Measurements from ENCODE around the gene LRP5.

Gene LRP5

GRCh38 chr11:68312117-68312779 lies at the start of gene LRP5:
Gene LRP5, plus strand, starts transcription at chr11:68312591. Its CDS starts 124 bp downstream, at chr11:68312715.
- TF ChIP-seq ZNF274 (IDR thresholded peaks at IDR 0.05; ENCODE audit: low read depth, low read length) = no peak
- peak within 1 kb of the TSS; percentile 77 for H3K4me3 ChIP-seq (ENCODE audit: low read length)

GRCh38 chr11:68263444-68264035 lies 48.9 kb upstream of the LRP5 start:
- no peak for TF ChIP-seq ZNF274 (IDR thresholded peaks at IDR 0.05; ENCODE audit: low read depth, low read length)
- no peak overlapping the region for H3K4me3 ChIP-seq (ENCODE audit: low read length)

DNA sequence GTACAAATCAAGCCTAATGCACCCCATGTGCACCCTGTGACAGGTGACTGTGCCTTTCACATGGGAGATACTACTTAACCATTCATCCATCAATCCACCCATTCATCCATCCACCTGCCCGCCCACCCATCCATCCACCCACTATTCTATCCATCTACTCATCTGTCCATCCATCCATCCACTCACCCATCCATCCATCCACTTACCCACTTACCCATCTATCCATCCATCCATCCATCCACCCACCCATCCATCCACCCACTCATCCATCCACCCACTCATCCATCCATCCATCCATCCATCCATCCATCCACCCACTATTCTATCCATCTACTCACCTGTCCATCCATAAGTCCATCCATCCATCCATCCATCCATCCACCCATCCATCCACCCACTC lies 48.1 kb upstream of the LRP5 start:
- no peak for TF ChIP-seq ZNF274 (IDR thresholded peaks at IDR 0.05; ENCODE audit: low read depth, low read length)

DNA sequence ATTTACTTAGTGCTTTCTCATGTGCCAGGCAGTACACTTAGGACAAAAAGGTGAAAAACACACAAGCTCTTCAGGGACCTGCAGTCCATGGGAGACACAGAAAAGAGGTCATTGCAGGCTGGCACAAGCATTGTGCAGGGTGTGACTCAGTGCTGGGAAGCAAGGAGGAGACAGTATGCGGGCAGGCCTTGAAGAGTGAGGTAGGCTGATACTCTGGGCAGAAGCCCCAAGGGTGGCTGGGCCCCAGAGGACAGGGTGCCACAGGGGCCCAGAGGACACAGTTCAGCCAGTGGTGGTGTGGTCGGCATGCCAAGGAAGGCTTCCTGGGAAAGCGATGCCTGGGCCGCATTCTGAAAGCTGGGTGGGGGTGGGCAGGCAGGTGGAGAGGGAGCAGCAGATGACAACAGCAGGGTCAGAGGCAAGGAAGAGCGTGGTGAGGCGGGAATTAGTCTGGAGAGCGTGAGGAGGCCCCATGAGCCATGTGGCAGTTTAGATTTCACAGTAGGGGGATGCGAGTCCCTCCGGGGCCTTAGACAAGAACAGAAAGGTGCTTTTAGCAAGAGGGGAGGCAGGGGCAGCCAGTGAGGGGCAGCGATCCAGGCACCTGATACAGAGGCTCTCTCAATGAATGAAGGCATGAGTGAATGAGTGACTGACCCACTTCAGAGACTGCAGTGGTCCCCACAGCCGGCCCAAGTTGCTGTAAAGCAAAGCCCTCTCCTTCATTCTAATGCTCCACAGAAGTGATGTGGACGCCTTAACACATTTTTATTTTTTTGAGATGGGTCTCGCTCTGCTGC lies 47.5 kb upstream of the LRP5 start:
- H3K4me3 ChIP-seq (ENCODE audit: low read length) = no peak overlapping the region
- TF ChIP-seq ZNF274 (IDR thresholded peaks at IDR 0.05; ENCODE audit: low read depth, low read length) = no peak

More for the DNA sequence above, 48.1 kb upstream of the LRP5 start:
- H3K4me3 ChIP-seq (ENCODE audit: low read length) = no peak overlapping the region

- H3K4me3 ChIP-seq (ENCODE audit: low read length) = peak overlapping the region; percentile 33; the same call in 1 of the 2 replicates
- TF ChIP-seq ZNF274 (IDR thresholded peaks at IDR 0.05; ENCODE audit: low read depth, low read length) = no peak
Measured at GRCh38 chr11:68266121-68266891, 46.1 kb upstream of the LRP5 start.

GRCh38 chr11:68266936-68267880 lies 45.2 kb upstream of the LRP5 start:
- no peak for TF ChIP-seq ZNF274 (IDR thresholded peaks at IDR 0.05; ENCODE audit: low read depth, low read length)
- H3K4me3 ChIP-seq (ENCODE audit: low read length) = peak overlapping the region; percentile 33; the same call in 1 of the 2 replicates

DNA sequence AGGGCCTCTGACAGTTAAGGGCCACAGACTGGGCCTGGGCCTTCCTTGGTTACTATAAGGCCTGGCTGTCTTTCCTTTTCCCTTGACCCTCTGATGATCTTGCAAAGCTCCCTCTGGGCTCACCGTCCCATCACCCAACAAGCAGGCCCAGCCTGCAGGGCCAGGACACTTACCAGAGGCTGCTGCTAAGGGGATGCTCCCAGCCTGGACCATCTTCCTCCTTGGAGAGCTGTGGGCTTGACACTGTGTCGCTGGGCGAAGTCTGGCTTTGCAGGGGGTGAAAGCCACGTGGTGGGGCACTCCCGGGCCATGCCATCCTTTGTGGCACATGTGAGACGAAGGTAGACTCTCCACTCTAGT lies 44.5 kb upstream of the LRP5 start:
- no peak for TF ChIP-seq ZNF274 (IDR thresholded peaks at IDR 0.05; ENCODE audit: low read depth, low read length)
- H3K4me3 ChIP-seq (ENCODE audit: low read length) = no peak overlapping the region

- H3K4me3 ChIP-seq (ENCODE audit: low read length) = no peak overlapping the region; the same call in 1 of the 2 replicates
- no peak for TF ChIP-seq ZNF274 (IDR thresholded peaks at IDR 0.05; ENCODE audit: low read depth, low read length)
Measured at GRCh38 chr11:68269414-68270081, 42.8 kb upstream of the LRP5 start.

DNA sequence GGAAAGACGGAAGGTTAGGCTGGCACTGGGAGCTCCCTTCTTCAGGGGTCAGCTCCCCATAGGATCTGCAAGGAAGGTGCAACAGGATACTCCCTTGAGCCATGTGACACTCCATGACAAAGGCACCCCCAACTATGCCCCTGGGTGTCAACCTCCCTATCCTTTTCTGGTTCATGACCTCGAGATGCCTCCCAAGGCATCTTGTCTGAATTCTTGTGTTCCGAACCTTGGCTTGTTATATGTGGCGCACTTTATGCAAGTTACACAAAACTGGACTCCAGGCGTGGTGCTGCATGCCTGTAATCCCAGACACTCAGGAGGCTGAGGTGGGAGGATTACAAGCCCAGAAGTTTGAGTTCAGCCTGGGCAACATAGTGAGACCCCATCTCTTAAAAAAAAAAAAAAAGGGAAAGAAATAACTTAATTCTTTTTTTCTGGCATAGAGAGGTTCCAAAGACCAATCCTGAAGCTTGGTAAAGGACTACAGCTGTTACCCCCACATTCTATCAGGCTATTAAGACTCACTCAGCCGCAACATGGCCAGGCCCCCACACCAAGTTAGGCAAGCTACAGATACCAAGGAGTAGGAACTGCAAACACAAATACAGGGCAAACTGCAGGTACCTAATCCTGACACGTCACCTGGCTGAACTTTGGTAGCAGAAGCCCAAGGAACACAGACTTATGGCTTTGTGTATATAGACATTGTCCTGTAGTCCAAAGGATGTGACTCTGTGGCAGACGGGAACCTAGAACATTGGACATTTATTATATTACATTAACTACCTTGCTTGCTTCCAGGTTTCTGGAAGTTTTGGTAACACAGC lies 42.0 kb upstream of the LRP5 start:
- no peak for TF ChIP-seq ZNF274 (IDR thresholded peaks at IDR 0.05; ENCODE audit: low read depth, low read length)

GRCh38 chr11:68271023-68271780 lies 41.2 kb upstream of the LRP5 start:
- no peak for TF ChIP-seq ZNF274 (IDR thresholded peaks at IDR 0.05; ENCODE audit: low read depth, low read length)
- peak overlapping the region; percentile 91 for H3K4me3 ChIP-seq (ENCODE audit: low read length)

More for the DNA sequence above, 42.0 kb upstream of the LRP5 start:
- peak overlapping the region; percentile 91 for H3K4me3 ChIP-seq (ENCODE audit: low read length)
